Hypothalamus (tissue), 51 donors: ENCODE measurements around the gene ANO10.

ENCODE experiments used
- DNase-seq, 51 donors: peaks; one replicate each; lab custom pipeline; 2025; lab: John Stamatoyannopoulos, UW

Gene ANO10

GRCh38 chr3:43434431-43434830 is 187.4 kb downstream of the ANO10 start:
- no peak for DNase-seq

GRCh38 chr3:43432462-43432861 is 189.3 kb downstream of the ANO10 start:
- DNase-seq = no peak

DNA sequence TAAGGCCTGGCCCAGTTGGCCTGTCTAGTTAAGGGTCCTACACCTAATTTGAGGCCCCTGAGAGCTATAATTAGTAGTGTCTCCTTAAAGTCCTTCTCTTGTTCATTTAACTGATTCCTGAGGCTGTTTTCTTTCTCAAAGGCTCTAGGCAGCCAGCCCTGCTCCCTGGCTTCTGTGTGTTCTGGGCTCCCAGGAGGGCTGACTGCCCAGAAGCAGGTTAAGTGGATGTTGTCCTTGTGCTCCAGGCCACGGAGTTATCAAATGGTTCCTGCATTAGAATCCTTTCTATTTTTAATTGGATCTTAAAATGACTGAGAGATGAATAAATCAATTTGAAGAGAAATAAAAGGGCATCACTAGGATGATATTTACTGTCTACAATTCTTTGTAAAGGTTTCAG is 195.4 kb downstream of the ANO10 start:
- DNase-seq = peak in 16 of 51 donors; percentile 1 to 49 (median 20)

DNA sequence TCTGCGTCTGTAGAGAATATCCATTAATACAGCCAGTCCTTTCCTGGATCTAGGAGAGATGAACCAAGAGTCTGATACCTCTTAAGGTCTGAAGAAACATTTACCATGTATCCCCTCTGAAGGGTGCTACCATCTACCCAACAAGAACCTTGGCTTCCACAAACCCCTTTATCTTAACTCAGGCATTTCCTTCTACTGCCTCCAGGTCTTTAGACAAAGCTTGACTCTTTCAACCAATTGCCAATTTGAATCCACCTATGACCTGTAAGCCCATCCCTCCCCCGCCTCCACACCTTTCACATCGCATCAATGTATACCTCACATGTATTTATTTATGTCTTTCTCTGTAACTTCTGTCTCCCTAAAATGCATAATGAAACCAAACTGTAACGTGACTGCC is 196.0 kb downstream of the ANO10 start:
- DNase-seq = no peak

- DNase-seq = no peak
These were observed 198.2 kb downstream of the ANO10 start for GRCh38 chr3:43423639-43424038.

DNA sequence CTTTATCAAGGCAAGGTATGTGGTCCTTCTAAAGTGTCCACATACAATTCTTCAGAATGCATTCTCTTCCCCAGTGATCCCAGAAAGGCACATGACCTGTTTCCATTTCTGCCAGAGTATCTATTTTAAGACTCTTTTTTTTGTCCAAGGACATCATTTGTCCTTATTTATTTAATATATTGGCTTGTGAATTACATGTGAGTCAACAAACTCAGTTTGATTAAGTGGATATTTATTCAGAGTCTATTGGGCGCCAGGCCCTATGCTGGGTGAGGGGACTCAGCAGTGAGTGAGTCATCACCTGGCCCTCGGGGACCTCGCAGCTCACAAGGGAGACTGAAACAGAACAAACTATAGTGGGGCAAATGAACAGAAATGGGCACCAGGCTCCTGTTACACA is 198.7 kb downstream of the ANO10 start:
- peak in 6 of 51 donors; percentile 3 to 15 (median 10) for DNase-seq

DNA sequence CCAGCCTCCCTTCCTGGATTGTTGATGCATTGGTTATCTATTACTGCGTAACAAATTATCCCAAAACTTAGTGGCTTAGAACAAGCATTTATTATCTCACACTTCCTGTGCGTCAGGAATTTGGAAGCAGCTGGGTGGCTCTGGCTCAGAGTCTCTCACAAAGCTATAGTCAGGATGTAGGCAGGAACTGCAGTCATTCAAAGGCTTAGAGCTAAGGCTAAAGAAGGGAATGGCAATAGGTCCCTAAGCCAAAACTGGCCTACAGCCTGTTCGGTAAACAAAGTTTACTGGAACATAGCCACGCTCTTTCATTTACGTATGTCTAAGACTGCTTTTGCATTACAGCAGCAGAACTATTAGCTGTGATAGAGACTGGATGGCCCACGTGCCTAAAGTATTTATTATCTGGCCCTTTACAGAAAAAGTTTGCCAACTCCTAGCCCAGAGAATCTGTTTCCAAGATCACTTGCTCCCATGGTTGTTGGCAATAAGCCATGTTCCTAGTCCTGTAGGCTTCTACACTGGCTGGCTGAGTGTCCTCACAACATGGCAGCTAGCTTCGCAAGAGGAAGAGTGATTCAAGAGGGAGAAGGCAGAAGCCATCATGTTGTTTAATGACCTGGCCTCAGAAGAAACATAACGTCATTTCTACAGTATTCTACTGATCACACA is 203.1 kb downstream of the ANO10 start:
- no peak for DNase-seq

GRCh38 chr3:43417133-43417532 is 204.7 kb downstream of the ANO10 start:
- DNase-seq = no peak

DNA sequence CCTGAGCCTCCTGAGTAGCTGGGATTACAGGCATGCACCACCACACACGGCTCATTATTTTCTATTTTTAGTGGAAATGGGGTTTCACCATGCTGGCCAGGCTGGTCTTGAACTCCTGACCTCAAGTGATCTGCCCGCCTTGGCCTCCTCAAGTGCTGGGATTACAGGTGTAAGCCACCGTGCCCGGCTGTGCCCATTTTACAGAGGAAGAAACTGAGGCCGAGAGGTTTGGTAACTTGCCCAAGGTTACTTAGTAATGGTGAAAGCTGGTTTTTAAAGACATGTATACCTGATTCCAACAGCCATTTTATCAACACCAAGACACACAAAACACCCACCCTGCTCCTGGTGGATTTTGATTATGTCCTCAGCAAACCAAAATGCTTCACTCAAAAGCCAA is 206.7 kb downstream of the ANO10 start:
- DNase-seq = no peak

DNA sequence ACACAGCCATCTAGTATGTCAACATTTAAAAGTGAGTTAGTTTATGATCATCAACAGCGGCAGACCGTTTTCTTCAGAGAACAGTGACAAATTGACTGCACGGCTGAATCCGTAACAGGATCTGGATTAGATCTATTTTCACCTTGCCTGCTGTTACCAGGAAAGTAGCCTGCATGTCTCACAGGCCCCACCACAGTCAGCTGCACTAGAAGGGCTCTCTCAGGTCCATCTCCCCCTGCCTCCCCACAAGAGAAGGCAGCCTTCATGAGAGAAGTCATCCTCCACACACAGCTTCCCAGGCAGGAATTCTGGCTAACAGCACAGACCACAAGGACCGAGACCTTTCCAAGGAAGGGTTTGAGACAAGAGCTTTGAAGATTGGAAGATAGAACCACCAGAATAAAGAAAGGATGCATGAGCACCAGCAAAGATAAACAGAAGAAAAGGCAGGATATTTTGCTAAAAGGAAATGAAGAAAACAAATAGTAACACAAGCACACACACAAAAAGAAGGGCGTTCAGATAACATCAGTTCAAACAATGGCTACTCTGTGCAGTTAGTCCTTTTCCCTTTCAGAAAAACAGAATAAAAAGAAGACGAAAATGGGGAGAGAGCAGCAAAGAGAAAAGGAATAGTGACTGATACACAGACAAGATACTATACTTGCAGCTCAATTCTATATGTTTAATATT is 208.0 kb downstream of the ANO10 start:
- DNase-seq = no peak

GRCh38 chr3:43411429-43411828 is 210.4 kb downstream of the ANO10 start:
- DNase-seq = peak in 21 of 51 donors; percentile 6 to 59 (median 25)

GRCh38 chr3:43410592-43410991 is 211.2 kb downstream of the ANO10 start:
- DNase-seq = no peak

DNA sequence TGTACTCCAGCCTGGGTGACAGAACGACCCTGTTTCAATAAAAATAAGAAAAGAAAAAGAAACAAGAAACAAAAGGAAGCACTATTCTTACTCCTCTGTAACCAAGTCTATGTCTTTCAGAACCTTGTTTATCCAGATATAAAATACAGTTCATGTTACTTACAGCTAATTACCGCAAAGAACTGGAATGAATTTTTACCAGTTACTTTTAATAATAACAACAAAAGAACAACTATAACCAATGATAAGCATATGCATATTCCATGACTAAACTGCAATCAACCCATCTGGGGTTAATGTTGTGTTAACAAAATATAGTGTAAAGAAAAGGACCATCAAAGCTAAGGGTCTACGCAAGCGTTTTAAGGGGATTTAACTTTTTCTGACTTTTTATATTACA is 212.3 kb downstream of the ANO10 start:
- no peak for DNase-seq

DNA sequence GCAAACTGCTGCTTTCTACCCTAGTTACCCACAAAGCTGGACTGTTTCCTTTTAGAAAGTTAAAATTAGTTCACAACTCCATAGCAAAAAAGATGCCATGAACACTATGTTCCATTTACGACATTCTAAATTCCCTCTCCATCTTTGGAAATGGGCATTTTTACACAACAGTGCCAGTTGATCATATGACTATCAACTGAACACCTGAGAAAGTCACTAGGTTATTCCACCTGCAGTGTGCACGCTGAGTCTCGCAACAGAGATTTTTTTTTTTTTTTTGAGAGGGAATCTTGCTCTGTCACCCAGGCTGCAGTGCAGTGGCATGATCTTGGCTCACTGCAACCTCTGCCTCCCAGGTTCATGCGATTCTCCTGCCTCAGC is 215.2 kb downstream of the ANO10 start:
- DNase-seq = no peak

- DNase-seq = peak in 1 of 51 donors; percentile 65
These were observed 215.7 kb downstream of the ANO10 start for GRCh38 chr3:43405888-43406642.

DNA sequence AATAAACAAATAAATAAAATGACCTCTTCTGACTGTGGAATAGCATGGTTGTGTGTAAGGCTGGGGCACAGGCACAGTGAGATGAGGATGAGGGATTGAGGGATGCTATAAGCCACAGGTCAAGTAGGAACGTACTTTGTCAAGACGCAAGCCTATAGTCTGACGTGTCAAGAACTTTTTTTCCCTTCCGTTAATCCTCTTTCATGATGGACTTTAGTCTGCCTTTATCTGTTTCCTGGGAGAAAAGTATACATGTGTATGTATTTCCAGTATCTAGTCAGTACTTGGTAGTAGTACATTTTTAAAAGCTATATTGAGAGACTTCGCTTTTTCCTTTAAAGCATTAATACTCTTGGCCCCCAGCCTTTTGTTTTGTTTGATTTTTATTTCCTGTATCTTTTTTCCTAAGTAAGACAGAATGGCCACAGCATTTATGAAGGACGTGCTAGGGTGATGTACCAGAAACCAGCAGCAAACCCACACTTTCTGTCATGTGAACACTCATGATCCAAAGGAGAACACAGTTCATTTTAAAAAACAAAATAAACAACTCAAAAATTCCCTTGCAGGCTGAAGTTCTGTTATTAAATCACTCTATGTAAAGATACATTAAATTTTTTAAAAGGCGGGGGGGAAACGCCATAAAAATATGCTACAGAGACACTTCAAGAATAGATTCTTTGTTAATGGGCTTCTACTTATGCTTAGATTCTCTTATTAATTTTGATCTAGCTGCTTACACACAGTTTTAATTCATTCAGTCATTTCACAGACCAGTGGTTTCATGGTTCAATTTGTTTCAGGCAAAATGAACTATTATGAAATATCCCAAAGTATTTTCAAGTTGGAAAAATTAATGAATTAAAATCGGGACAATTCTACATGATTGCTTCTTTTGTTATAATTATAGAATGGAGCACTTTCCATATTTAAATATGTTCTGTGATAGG is 220.8 kb downstream of the ANO10 start:
- no peak for DNase-seq

GRCh38 chr3:43400167-43400566 is 221.6 kb downstream of the ANO10 start:
- DNase-seq = no peak

GRCh38 chr3:43399034-43399433 is 222.8 kb downstream of the ANO10 start:
- DNase-seq = no peak

- DNase-seq = no peak
These were observed 227.7 kb downstream of the ANO10 start for GRCh38 chr3:43394041-43394554.

GRCh38 chr3:43391621-43392020 is 230.2 kb downstream of the ANO10 start:
- no peak for DNase-seq
